Measurements from ENCODE around the gene CA7.

The CA7 gene

DNA sequence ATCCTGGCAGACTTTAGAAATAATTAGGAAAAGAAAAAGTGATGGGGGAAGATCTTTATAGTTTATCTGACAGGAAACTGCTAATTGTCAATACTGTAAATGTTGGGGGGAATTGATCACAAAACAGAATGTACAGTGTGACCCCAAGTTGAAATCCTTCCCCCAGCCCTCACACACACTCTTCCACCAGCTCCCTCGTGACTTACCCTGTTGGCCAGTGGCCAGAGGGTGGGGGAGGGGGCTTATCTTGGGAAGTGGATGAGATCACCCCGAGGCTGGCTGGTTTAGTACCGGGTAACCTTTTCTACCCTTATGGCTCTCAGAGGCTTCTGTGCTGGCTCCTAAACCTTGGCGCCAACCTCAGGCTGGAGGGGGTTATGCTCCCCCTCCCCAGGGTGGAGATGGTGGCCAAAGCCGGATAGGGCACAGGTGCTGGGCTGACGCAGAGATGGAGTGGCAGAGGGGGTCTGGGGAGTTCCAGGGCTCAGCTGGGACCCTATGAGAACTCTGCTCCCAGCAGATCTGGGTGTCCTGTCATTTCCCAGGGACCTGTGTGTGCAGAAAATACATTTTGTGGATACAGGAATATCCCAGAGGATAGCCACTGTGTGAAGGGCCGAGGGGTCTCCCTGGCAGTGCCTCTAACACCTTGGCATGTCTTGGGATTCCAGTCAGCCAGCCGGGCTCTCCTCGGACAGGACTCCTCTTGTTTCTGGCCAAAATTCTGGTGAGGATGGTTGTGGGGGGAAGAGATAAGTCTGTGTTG lies 55.9 kb downstream of the CA7 start:
- peak; percentile 7 for DNase-seq

GRCh38 chr16:66900721-66901441 lies 56.7 kb downstream of the CA7 start:
- DNase-seq: no peak

DNA sequence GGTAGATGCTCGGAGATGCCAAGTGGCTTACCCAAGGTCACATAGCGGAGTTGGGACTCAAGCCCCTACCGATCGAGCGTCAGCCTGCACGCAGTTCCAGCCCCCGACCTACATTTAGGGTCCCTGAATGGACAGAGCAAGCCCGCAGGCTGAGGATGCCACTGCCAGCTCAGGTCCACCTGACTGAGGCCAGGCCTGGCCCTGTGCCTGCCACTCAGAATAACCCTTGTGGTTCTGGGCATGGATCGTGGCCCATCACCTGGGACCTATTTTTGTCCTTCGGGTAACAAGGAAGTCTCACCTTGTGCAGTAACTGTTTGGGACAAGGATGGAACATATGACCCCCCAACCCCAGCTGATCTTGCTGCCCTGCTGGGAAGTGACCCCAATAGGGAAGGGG lies 57.4 kb downstream of the CA7 start:
- DNase-seq: no peak

GRCh38 chr16:66902648-66903543 lies 58.7 kb downstream of the CA7 start:
- DNase-seq: no peak
